GM23338 (cell line): Measurements from ENCODE around the gene TOP1. TPM values are rescaled to one million over a fixed set of nuclear protein-coding genes. Genes with fewer than 3 reads are reported as not detected.

Experiments used
- ATAC-seq: fragments of 200-7000 bp; cut with Tn5 transposase; 3 replicates; pipeline ENCODE4 v1.9.1; 2020
- DNase-seq: peaks from one replicate; pipeline ENCODE4 v3.0.0-alpha.2; 2015; ENCODE audit warnings: low spot score
- H2AFZ ChIP-seq: fragments of 200-600 bp; sonication (generic); 2 replicates; pipeline ENCODE4 v1.8.0; 2016; ENCODE audit warnings: antibody characterized with exemption, mild to moderate bottlenecking, moderate library complexity
- H3F3A ChIP-seq: fragments of 200-600 bp; sonication (generic); replicated peaks from 2 replicates; pipeline ENCODE4 v1.8.0; 2017; ENCODE audit warnings: antibody characterized with exemption, mixed run types, low read depth
- H3K27ac ChIP-seq: fragments of 200-600 bp; sonication (generic); 2 replicates; pipeline ENCODE4 v1.6.1; 2016; ENCODE audit warnings: low read depth
- H3K27me3 ChIP-seq: fragments of 200-600 bp; sonication (generic); 2 replicates; pipeline ENCODE4 v1.8.0; 2016; ENCODE audit warnings: mild to moderate bottlenecking, mixed run types, moderate library complexity; ENCODE audit not compliant: insufficient read depth
- H3K36me3 ChIP-seq: fragments of 200-600 bp; sonication (generic); 2 replicates; pipeline ENCODE4 v1.8.0; 2016; ENCODE audit warnings: mild to moderate bottlenecking; ENCODE audit not compliant: insufficient read depth
- H3K4me1 ChIP-seq: fragments of 200-600 bp; sonication (generic); 2 replicates; pipeline ENCODE4 v1.8.0; 2016; ENCODE audit warnings: mild to moderate bottlenecking, moderate library complexity; ENCODE audit not compliant: insufficient read depth
- H3K4me2 ChIP-seq: fragments of 200-600 bp; sonication (generic); 2 replicates; pipeline ENCODE4 v1.7.1; 2017; ENCODE audit warnings: mixed run types
- H3K4me3 ChIP-seq: fragments of 200-600 bp; sonication (generic); 2 replicates; pipeline ENCODE4 v1.6.1; 2016; ENCODE audit warnings: mixed run types
- H3K79me2 ChIP-seq: fragments of 200-600 bp; sonication (generic); replicated peaks from 2 replicates; pipeline ENCODE4 v1.8.0; 2017; ENCODE audit warnings: mild to moderate bottlenecking; ENCODE audit not compliant: insufficient read depth
- H3K9me2 ChIP-seq: fragments of 200-600 bp; sonication (generic); 2 replicates; pipeline ENCODE4 v1.8.0; 2017; ENCODE audit not compliant: insufficient read depth
- H4K20me1 ChIP-seq: fragments of 200-600 bp; sonication (generic); replicated peaks from 2 replicates; pipeline ENCODE4 v1.8.0; 2017; ENCODE audit warnings: mild to moderate bottlenecking; ENCODE audit not compliant: insufficient read depth
- H3K27ac Mint-ChIP-seq: 2 replicates; pipeline ENCODE4 v1.8.0; 2020; ENCODE audit warnings: inconsistent platforms, mild to moderate bottlenecking, moderate library complexity, mixed read lengths
- H3K27me3 Mint-ChIP-seq: 3 replicates; pipeline ENCODE4 v1.8.0; 2022; ENCODE audit warnings: low read depth, mild to moderate bottlenecking, moderate library complexity, mixed read lengths, inconsistent platforms; ENCODE audit not compliant: insufficient read depth, poor library complexity
- H3K36me3 Mint-ChIP-seq: 3 replicates; pipeline ENCODE4 v1.8.0; 2021; ENCODE audit warnings: low read depth, mild to moderate bottlenecking, inconsistent platforms, moderate library complexity, mixed read lengths
- H3K4me1 Mint-ChIP-seq: 3 replicates; pipeline ENCODE4 v1.8.0; 2020; ENCODE audit warnings: mild to moderate bottlenecking, inconsistent platforms, mixed read lengths
- H3K4me3 Mint-ChIP-seq: 3 replicates; pipeline ENCODE4 v1.8.0; 2021; ENCODE audit warnings: moderate library complexity, mild to moderate bottlenecking, inconsistent platforms, mixed read lengths
- H3K9me3 Mint-ChIP-seq: 3 replicates; pipeline ENCODE4 v1.8.0; 2020; ENCODE audit warnings: moderate library complexity, mild to moderate bottlenecking, inconsistent platforms, mixed read lengths
- CTCF ChIP-seq, 2 experiments: fragments of 200-600 bp in 1 of 2; sonication (generic) in 1 of 2; conservative IDR thresholded peaks; 2 replicates each; pipeline versions ENCODE4 v1.5.1 to v1.6.1; 2016 to 2017; ENCODE audit warnings: antibody characterized with exemption in 2 of 2, low read depth in 2 of 2, mild to moderate bottlenecking in 2 of 2, moderate library complexity in 1 of 2
- JUNB ChIP-seq: IDR thresholded peaks from one replicate; pipeline ENCODE4 v1.6.1; 2016; ENCODE audit warnings: antibody characterized with exemption; ENCODE audit not compliant: unreplicated experiment
- NANOG ChIP-seq: IDR thresholded peaks from 2 replicates; pipeline ENCODE4 v1.6.1; 2016; ENCODE audit warnings: antibody characterized with exemption, borderline replicate concordance
- ZNF114 ChIP-seq: fragments of 250-450 bp; sonication (Bioruptor Pico); IDR thresholded peaks from 2 replicates; pipeline ENCODE4 v1.5.0; 2020; ENCODE audit warnings: mild to moderate bottlenecking, moderate library complexity
- ZNF462 ChIP-seq: fragments of 250-450 bp; sonication (Bioruptor Pico); IDR thresholded peaks from 2 replicates; pipeline ENCODE4 v1.5.0; 2020; ENCODE audit warnings: mild to moderate bottlenecking, moderate library complexity
- polyA plus RNA-seq: library from polyadenylated mRNA; unstranded; fragments of >200 nt; fragmentation: Nextera tagmentation; extraction: Ambion mirVana; gene quantifications from 2 replicates; pipeline ENCODE4 v1.2.1, GENCODE V29; 2016
- total RNA-seq: library from RNA; depleted of rRNA; stranded (reverse); fragments of >200 nt; shearing (Covaris generic); gene quantifications from 2 replicates; pipeline ENCODE4 v1.2.3, GENCODE V29; 2014
- TF ChIP-seq, protein P1 (sequence below): IDR thresholded peaks from one replicate; pipeline ENCODE4 v1.6.1; 2018; ENCODE audit warnings: antibody characterized with exemption; ENCODE audit not compliant: unreplicated experiment

Gene TOP1
- total and polyA plus RNA-seq, 2 experiments from 2014 or later, result 62.4 to 101 TPM

- no peak overlapping the region for H3K4me3 Mint-ChIP-seq
- ATAC-seq (no peak; the same call in 2 of the 3 replicates), DNase-seq (peak; percentile 35)
- TF ChIP-seq CTCF (conservative IDR thresholded peaks at IDR 0.05; ENCODE audit: low read depth in 2 of 2), result peak; percentile 31 to 45; a peak in 3 of 4 replicates
- TF ChIP-seq, protein P1, sequence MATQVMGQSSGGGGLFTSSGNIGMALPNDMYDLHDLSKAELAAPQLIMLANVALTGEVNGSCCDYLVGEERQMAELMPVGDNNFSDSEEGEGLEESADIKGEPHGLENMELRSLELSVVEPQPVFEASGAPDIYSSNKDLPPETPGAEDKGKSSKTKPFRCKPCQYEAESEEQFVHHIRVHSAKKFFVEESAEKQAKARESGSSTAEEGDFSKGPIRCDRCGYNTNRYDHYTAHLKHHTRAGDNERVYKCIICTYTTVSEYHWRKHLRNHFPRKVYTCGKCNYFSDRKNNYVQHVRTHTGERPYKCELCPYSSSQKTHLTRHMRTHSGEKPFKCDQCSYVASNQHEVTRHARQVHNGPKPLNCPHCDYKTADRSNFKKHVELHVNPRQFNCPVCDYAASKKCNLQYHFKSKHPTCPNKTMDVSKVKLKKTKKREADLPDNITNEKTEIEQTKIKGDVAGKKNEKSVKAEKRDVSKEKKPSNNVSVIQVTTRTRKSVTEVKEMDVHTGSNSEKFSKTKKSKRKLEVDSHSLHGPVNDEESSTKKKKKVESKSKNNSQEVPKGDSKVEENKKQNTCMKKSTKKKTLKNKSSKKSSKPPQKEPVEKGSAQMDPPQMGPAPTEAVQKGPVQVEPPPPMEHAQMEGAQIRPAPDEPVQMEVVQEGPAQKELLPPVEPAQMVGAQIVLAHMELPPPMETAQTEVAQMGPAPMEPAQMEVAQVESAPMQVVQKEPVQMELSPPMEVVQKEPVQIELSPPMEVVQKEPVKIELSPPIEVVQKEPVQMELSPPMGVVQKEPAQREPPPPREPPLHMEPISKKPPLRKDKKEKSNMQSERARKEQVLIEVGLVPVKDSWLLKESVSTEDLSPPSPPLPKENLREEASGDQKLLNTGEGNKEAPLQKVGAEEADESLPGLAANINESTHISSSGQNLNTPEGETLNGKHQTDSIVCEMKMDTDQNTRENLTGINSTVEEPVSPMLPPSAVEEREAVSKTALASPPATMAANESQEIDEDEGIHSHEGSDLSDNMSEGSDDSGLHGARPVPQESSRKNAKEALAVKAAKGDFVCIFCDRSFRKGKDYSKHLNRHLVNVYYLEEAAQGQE, result no peak
- H2AFZ ChIP-seq, result no peak overlapping the region
- H3K4me1 Mint-ChIP-seq, result peaks cover 9% of the 10 kb centered on the region; the same call in 2 of the 3 replicates
- no peak overlapping the region for H3K27ac Mint-ChIP-seq
- H3K27me3 Mint-ChIP-seq, result no peaks in the 10 kb centered on the region
- no peaks in the 10 kb centered on the region for H3K9me3 Mint-ChIP-seq
- H3K36me3 Mint-ChIP-seq, result peaks cover 50% of the 10 kb centered on the region
- peaks cover 18% of the 10 kb centered on the region for H4K20me1 ChIP-seq
- no peak overlapping the region for H3K4me2 ChIP-seq
- H3K9me2 ChIP-seq, result no peaks in the 10 kb centered on the region
- no peaks in the 10 kb centered on the region for H3K27me3 ChIP-seq
- peaks cover 41% of the 10 kb centered on the region for H3K79me2 ChIP-seq
- no peak overlapping the region for H3K4me3 ChIP-seq
- no peak overlapping the region for H3K27ac ChIP-seq
- H3K4me1 ChIP-seq, result peaks cover under 1% of the 10 kb centered on the region; the same call in 1 of the 2 replicates
- no peaks in the 10 kb centered on the region for H3F3A ChIP-seq
- H3K36me3 ChIP-seq, result peaks cover 15% of the 10 kb centered on the region; the same call in 1 of the 2 replicates
Observed at GRCh38 chr20:41078329-41078728, 49.7 kb downstream of the TOP1 start.

DNA sequence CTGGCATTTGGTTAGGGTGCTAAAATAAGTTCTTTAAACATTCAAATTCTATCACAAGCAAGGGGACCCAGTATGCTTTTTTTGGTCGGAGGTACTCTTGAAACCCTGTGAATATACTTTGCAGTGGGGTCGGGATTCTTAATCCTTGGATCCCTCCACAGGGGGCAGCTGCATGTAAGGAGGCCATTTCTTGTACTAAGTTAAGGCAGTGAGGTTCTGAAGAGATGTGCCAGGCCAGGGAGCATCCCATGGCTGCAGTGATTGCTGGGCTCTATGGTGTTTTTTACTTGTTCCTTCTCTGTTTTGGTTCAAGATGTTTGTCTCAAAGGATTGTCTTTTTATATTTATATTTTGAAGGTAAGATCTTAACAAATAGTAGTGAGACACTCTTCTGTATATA lies 50.4 kb downstream of the TOP1 start:
- ATAC-seq (no peak), DNase-seq (no peak)
- Histone ChIP-seq H2AFZ (no peak overlapping the region), H3K27ac (no peak overlapping the region), H3K4me2 (no peak overlapping the region), H3F3A (no peaks in the 10 kb centered on the region), H3K36me3 (peaks cover 15% of the 10 kb centered on the region; the same call in 1 of the 2 replicates), H3K79me2 (peaks cover 34% of the 10 kb centered on the region), H3K4me3 (no peak overlapping the region), H3K9me2 (no peaks in the 10 kb centered on the region), H4K20me1 (peaks cover 15% of the 10 kb centered on the region), H3K4me1 (no peaks in the 10 kb centered on the region), H3K27me3 (no peaks in the 10 kb centered on the region)
- Mint-ChIP-seq H3K27me3 (no peaks in the 10 kb centered on the region), H3K4me1 (peaks cover 6% of the 10 kb centered on the region; the same call in 2 of the 3 replicates), H3K27ac (no peak overlapping the region), H3K4me3 (no peak overlapping the region), H3K9me3 (no peaks in the 10 kb centered on the region), H3K36me3 (peaks cover 58% of the 10 kb centered on the region)
- no peak for TF ChIP-seq JUNB
- no peak for TF ChIP-seq ZNF462 (CRISPR knock-in tag)
- no peak for TF ChIP-seq CTCF (conservative IDR thresholded peaks at IDR 0.05; ENCODE audit: low read depth in 2 of 2)
- TF ChIP-seq NANOG, result no peak
- no peak for TF ChIP-seq ZNF114
